Activated CD8-positive, alpha-beta memory T cell treated with anti-CD3 and anti-CD28 coated beads, Interleukin-2, amount 50 U/mL, for 4 hours (primary cell): ENCODE measurements around the gene ASB6.
A peak's percentile ranks its signal among the peaks of the same experiment; 100 is the strongest.
"Not testable (repeated sequence)": the region's sequence is repeated elsewhere in the genome, so short reads cannot be mapped to it uniquely, and the experiment has no call there.

Experiments used
- DNase-seq: peaks from one replicate; pipeline ENCODE4 v3.0.0-alpha.2; 2020

The ASB6 gene

GRCh38 chr9:129665814-129666520 is 24.0 kb upstream of the ASB6 start:
- DNase-seq = no peak

- DNase-seq = peak; percentile 39
These were observed 23.4 kb upstream of the ASB6 start, which contains the start of gene PRRX2 for GRCh38 chr9:129665389-129665775. Gene PRRX2 (plus strand): TSS chr9:129665647. CDS start chr9:129665868, 221 bp downstream.

- DNase-seq = no peak
These were observed 22.9 kb upstream of the ASB6 start for GRCh38 chr9:129664746-129665388.

- DNase-seq = not testable (repeated sequence)
These were observed 20.3 kb upstream of the ASB6 start for GRCh38 chr9:129662239-129662638.

GRCh38 chr9:129661029-129661428 is 19.1 kb upstream of the ASB6 start:
- DNase-seq = no peak

- DNase-seq = no peak
These were observed 14.9 kb upstream of the ASB6 start for GRCh38 chr9:129656795-129657390.

- DNase-seq = no peak
These were observed 13.7 kb upstream of the ASB6 start for GRCh38 chr9:129655696-129656095.

GRCh38 chr9:129655154-129655553 is 13.2 kb upstream of the ASB6 start:
- DNase-seq = no peak

GRCh38 chr9:129654554-129655040 is 12.6 kb upstream of the ASB6 start:
- DNase-seq = no peak

GRCh38 chr9:129653823-129654553 is 12.0 kb upstream of the ASB6 start:
- no peak for DNase-seq

GRCh38 chr9:129650680-129651235 is 8.8 kb upstream of the ASB6 start:
- DNase-seq = no peak

- DNase-seq = no peak
These were observed 8.1 kb upstream of the ASB6 start for GRCh38 chr9:129649726-129650679.

- DNase-seq = no peak
These were observed 6.8 kb upstream of the ASB6 start for GRCh38 chr9:129648764-129649115.

GRCh38 chr9:129648092-129648763 is 6.3 kb upstream of the ASB6 start:
- no peak for DNase-seq

- DNase-seq = no peak
These were observed 5.7 kb upstream of the ASB6 start for GRCh38 chr9:129647635-129648034.

- no peak for DNase-seq
These were observed 4.7 kb upstream of the ASB6 start for GRCh38 chr9:129646654-129647053.

- DNase-seq = no peak
These were observed 4.3 kb upstream of the ASB6 start for GRCh38 chr9:129646252-129646651.

- DNase-seq = no peak
These were observed 3.0 kb upstream of the ASB6 start for GRCh38 chr9:129644902-129645301.

- no peak for DNase-seq
These were observed 2.4 kb upstream of the ASB6 start for GRCh38 chr9:129644365-129644764.

- DNase-seq = no peak
These were observed 1.8 kb upstream of the ASB6 start for GRCh38 chr9:129643706-129644105.
